ENCODE measurements around the gene SPRY1. TPM values are rescaled to one million over a fixed set of nuclear protein-coding genes. Genes with fewer than 3 reads are reported as not detected.
A peak's percentile ranks its signal among the peaks of the same experiment; 100 is the strongest.

The SPRY1 gene
- total RNA-seq, 2 experiments from 2014 or later: 51.2 to 52.0 TPM

GRCh38 chr4:123423819-123424218, 27.2 kb downstream of the SPRY1 start:
- Mint-ChIP-seq H3K36me3 (ENCODE audit: low read depth) (peaks cover 11% of the 10 kb centered on the region), H3K4me3 (peak overlapping the region; percentile 60), H3K4me1 (peaks cover 47% of the 10 kb centered on the region), H3K9me3 (ENCODE audit: low read depth) (peaks cover 15% of the 10 kb centered on the region), H3K27ac (peak overlapping the region; percentile 97), H3K27me3 (no peaks in the 10 kb centered on the region)
- intact Hi-C loops (cut with DNase I, micrococcal nuclease): loop anchor here (2.0 to 5.0 kb wide), 3 partner anchors 19 to 248 kb away; no protein-coding TSS in a partner anchor
- ATAC-seq (no peak), DNase-seq (no peak)
- ChIA-PET CTCF (interaction anchor here (1.1 kb wide), 1 partner anchor 140 kb away, joined by 3 read pairs; no protein-coding TSS in a partner anchor), POLR2A (no interaction called here)

- peaks cover 20% of the 10 kb centered on the region for H3K9me3 Mint-ChIP-seq (ENCODE audit: low read depth)
- no peak overlapping the region for H3K27ac Mint-ChIP-seq
- H3K36me3 Mint-ChIP-seq (ENCODE audit: low read depth): peaks cover 14% of the 10 kb centered on the region
- H3K4me3 Mint-ChIP-seq: no peak overlapping the region
- ChIA-PET CTCF (no interaction called here), POLR2A (no interaction called here)
- H3K4me1 Mint-ChIP-seq: peaks cover 22% of the 10 kb centered on the region
- intact Hi-C loops (cut with DNase I, micrococcal nuclease): no loop called here
- DNase-seq: no peak
- ATAC-seq: no peak
- no peaks in the 10 kb centered on the region for H3K27me3 Mint-ChIP-seq
Observed at GRCh38 chr4:123427951-123428350, 31.4 kb downstream of the SPRY1 start.

- ATAC-seq: peak; percentile 98
Observed at GRCh38 chr4:123430031-123430430, 33.4 kb downstream of the SPRY1 start.

GRCh38 chr4:123430501-123430900, 33.9 kb downstream of the SPRY1 start:
- POLR2A ChIA-PET: no interaction called here

More at GRCh38 chr4:123430031-123430430, 33.4 kb downstream of the SPRY1 start:
- Mint-ChIP-seq H3K4me3 (no peak overlapping the region), H3K27ac (no peak overlapping the region), H3K4me1 (peaks cover 10% of the 10 kb centered on the region), H3K27me3 (no peaks in the 10 kb centered on the region), H3K9me3 (ENCODE audit: low read depth) (peaks cover 20% of the 10 kb centered on the region), H3K36me3 (ENCODE audit: low read depth) (peaks cover 14% of the 10 kb centered on the region)
- DNase-seq: peak; percentile 61
- POLR2A ChIA-PET: no interaction called here
- intact Hi-C loops (cut with DNase I, micrococcal nuclease): no loop called here
- CTCF ChIA-PET: no interaction called here

GRCh38 chr4:123433573-123433972, 37.0 kb downstream of the SPRY1 start:
- no peaks in the 10 kb centered on the region for H3K27me3 Mint-ChIP-seq
- intact Hi-C loops (cut with DNase I, micrococcal nuclease): no loop called here
- peaks cover 5% of the 10 kb centered on the region for H3K9me3 Mint-ChIP-seq (ENCODE audit: low read depth)
- peaks cover 2% of the 10 kb centered on the region for H3K36me3 Mint-ChIP-seq (ENCODE audit: low read depth)
- ATAC-seq: no peak
- DNase-seq: no peak
- no peak overlapping the region for H3K4me3 Mint-ChIP-seq
- H3K4me1 Mint-ChIP-seq: peaks cover 10% of the 10 kb centered on the region
- ChIA-PET CTCF (interaction anchor here (0.7 kb wide), 1 partner anchor 131 kb away, joined by 3 read pairs; no protein-coding TSS in a partner anchor), POLR2A (no interaction called here)
- no peak overlapping the region for H3K27ac Mint-ChIP-seq

More at GRCh38 chr4:123430501-123430900, 33.9 kb downstream of the SPRY1 start:
- CTCF ChIA-PET: no interaction called here
- Mint-ChIP-seq H3K27me3 (no peaks in the 10 kb centered on the region), H3K27ac (no peak overlapping the region), H3K4me3 (no peak overlapping the region), H3K9me3 (ENCODE audit: low read depth) (peaks cover 20% of the 10 kb centered on the region), H3K36me3 (ENCODE audit: low read depth) (peaks cover 12% of the 10 kb centered on the region), H3K4me1 (peaks cover 10% of the 10 kb centered on the region)
- ATAC-seq (no peak), DNase-seq (no peak)
- intact Hi-C loops (cut with DNase I, micrococcal nuclease): no loop called here

- Mint-ChIP-seq H3K36me3 (ENCODE audit: low read depth) (peaks cover 2% of the 10 kb centered on the region), H3K4me3 (no peak overlapping the region), H3K27me3 (no peaks in the 10 kb centered on the region), H3K9me3 (ENCODE audit: low read depth) (peaks cover 5% of the 10 kb centered on the region), H3K4me1 (peaks cover 10% of the 10 kb centered on the region), H3K27ac (no peak overlapping the region)
- CTCF ChIA-PET: interaction anchor here (0.7 kb wide), 1 partner anchor 130 kb away, joined by 3 read pairs; no protein-coding TSS in a partner anchor
- DNase-seq: no peak
- POLR2A ChIA-PET: no interaction called here
- intact Hi-C loops (cut with DNase I, micrococcal nuclease): no loop called here
- ATAC-seq: no peak
Observed at GRCh38 chr4:123433976-123434375, 37.4 kb downstream of the SPRY1 start.

GRCh38 chr4:123435246-123436113, 38.9 kb downstream of the SPRY1 start:
- ATAC-seq (no peak), DNase-seq (no peak)
- H3K36me3 Mint-ChIP-seq (ENCODE audit: low read depth): no peaks in the 10 kb centered on the region
- H3K4me3 Mint-ChIP-seq: no peak overlapping the region
- no peak overlapping the region for H3K27ac Mint-ChIP-seq
- H3K4me1 Mint-ChIP-seq: no peaks in the 10 kb centered on the region
- intact Hi-C loops (cut with DNase I, micrococcal nuclease): no loop called here
- CTCF ChIA-PET: interaction anchor here (0.6 kb wide), 2 partner anchors 36 to 384 kb away, joined by 3 read pairs; no protein-coding TSS in a partner anchor
- no peaks in the 10 kb centered on the region for H3K9me3 Mint-ChIP-seq (ENCODE audit: low read depth)
- POLR2A ChIA-PET: no interaction called here
- H3K27me3 Mint-ChIP-seq: no peaks in the 10 kb centered on the region

GRCh38 chr4:123438031-123438430, 41.4 kb downstream of the SPRY1 start:
- CTCF ChIA-PET: interaction anchor here (0.7 to 1.0 kb wide), 2 partner anchors 29 to 71 kb away, joined by 4 read pairs; no protein-coding TSS in a partner anchor
- H3K27me3 Mint-ChIP-seq: no peaks in the 10 kb centered on the region
- no peaks in the 10 kb centered on the region for H3K36me3 Mint-ChIP-seq (ENCODE audit: low read depth)
- H3K9me3 Mint-ChIP-seq (ENCODE audit: low read depth): no peaks in the 10 kb centered on the region
- H3K4me3 Mint-ChIP-seq: no peak overlapping the region
- H3K27ac Mint-ChIP-seq: no peak overlapping the region
- DNase-seq (no peak), ATAC-seq (no peak)
- intact Hi-C loops (cut with DNase I, micrococcal nuclease): no loop called here
- POLR2A ChIA-PET: no interaction called here
- peaks cover under 1% of the 10 kb centered on the region for H3K4me1 Mint-ChIP-seq

GRCh38 chr4:123443401-123444289, 47.0 kb downstream of the SPRY1 start:
- no peaks in the 10 kb centered on the region for H3K27me3 Mint-ChIP-seq
- intact Hi-C loops (cut with DNase I, micrococcal nuclease): loop anchor here (1.0 to 2.0 kb wide), 5 partner anchors 21 to 46 kb away; no protein-coding TSS in a partner anchor
- H3K36me3 Mint-ChIP-seq (ENCODE audit: low read depth): no peaks in the 10 kb centered on the region
- POLR2A ChIA-PET: interaction anchor here (0.6 to 1.2 kb wide), 2 partner anchors 44 to 49 kb away, joined by 3 to 4 read pairs; no protein-coding TSS in a partner anchor
- no peaks in the 10 kb centered on the region for H3K9me3 Mint-ChIP-seq (ENCODE audit: low read depth)
- ATAC-seq (peak; percentile 89), DNase-seq (peak; percentile 73)
- H3K4me3 Mint-ChIP-seq: peak overlapping the region; percentile 47
- peak overlapping the region; percentile 76 for H3K27ac Mint-ChIP-seq
- CTCF ChIA-PET: interaction anchor here (1.0 kb wide), 1 partner anchor 34 kb away, joined by 3 read pairs; no protein-coding TSS in a partner anchor
- H3K4me1 Mint-ChIP-seq: peaks cover 18% of the 10 kb centered on the region

- intact Hi-C loops (cut with DNase I, micrococcal nuclease): loop anchor here (2.0 kb wide), 2 partner anchors 44 to 46 kb away; no protein-coding TSS in a partner anchor
- H3K4me1 Mint-ChIP-seq: peaks cover 19% of the 10 kb centered on the region
- POLR2A ChIA-PET: interaction anchor here (0.6 to 1.2 kb wide), 2 partner anchors 45 to 50 kb away, joined by 3 to 4 read pairs; no protein-coding TSS in a partner anchor
Observed at GRCh38 chr4:123444290-123444731, 47.7 kb downstream of the SPRY1 start.

More at GRCh38 chr4:123444290-123444731, 47.7 kb downstream of the SPRY1 start:
- Mint-ChIP-seq H3K27me3 (no peaks in the 10 kb centered on the region), H3K4me3 (peak overlapping the region; percentile 47), H3K27ac (peak overlapping the region; percentile 76), H3K36me3 (ENCODE audit: low read depth) (no peaks in the 10 kb centered on the region), H3K9me3 (ENCODE audit: low read depth) (no peaks in the 10 kb centered on the region)
- DNase-seq (peak; percentile 66), ATAC-seq (peak; percentile 77)
- CTCF ChIA-PET: interaction anchor here (1.0 kb wide), 1 partner anchor 34 kb away, joined by 3 read pairs; no protein-coding TSS in a partner anchor

All from activated CD4-positive, alpha-beta T cell treated with anti-CD3 and anti-CD28 coated beads for 36 hours (primary cell).